Measurements from ENCODE around the gene SIT1.

The SIT1 gene

DNA sequence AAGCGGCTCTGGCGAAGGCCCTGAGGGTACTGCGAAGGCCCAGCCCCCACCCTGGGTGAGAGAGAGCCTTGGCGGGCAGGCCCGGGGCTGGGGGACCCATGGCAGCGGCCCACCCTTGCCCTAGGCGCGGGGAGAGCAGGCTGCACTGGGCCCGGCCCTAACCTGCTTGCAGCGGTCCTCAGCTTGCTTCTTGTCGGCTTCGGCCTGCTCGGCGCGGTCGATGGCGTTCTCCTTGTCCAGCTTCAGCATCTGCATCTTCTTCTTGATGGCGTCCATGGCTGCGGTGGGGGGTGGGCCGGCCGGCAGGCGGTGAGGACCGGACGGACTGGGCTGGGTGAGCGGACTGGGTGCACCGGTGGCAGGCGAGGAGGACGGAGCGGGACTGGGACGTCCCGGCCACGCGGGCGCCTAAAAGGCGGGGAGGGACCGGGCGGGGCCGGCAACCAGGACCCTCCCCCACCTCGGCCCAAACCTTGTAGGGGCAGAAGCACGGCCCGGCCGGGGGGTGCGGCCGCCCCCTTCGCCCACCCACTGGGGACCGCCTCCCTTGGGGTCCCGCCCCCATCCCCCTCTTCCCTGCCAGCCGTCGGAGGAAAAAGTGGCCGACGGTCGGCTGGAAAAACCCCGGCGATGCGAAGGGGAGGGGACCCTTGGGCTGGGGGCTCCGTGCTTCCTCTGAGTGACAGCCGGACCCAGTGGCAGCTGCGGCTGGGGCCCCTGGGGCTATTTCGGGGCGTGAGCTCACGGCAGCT, 39.0 kb upstream of the SIT1 start, which contains the start of gene TPM2:
TSS of gene TPM2 (minus strand) at position 384 of the 752 bp plus-strand sequence. CDS start at position 276, 108 bp downstream.
- peak within 1 kb of the TSS; percentile 98 for H3K4me3 ChIP-seq (ENCODE audit: low read depth, low read length)
- H3K27ac ChIP-seq (ENCODE audit: low read depth, low read length) = peak within 1 kb of the TSS; percentile 91
- peaks cover 27% of the 10 kb centered on the region; the same call in 1 of the 2 replicates for H3K36me3 ChIP-seq (ENCODE audit: insufficient read depth, low read length)
- H3K4me1 ChIP-seq (ENCODE audit: control insufficient read depth, insufficient read depth, low read length, unreplicated experiment) = peaks cover 37% of the 10 kb centered on the region
- H3K79me2 ChIP-seq (ENCODE audit: control insufficient read depth, insufficient read depth, low read length, unreplicated experiment) = peaks cover 48% of the 10 kb centered on the region
- no peaks in the 10 kb centered on the region for H3K27me3 ChIP-seq (ENCODE audit: insufficient read depth, low read length)
- H2AFZ ChIP-seq (ENCODE audit: low read length, unreplicated experiment) = peak within 1 kb of the TSS; percentile 71

GRCh38 chr9:35688558-35689541, 38.1 kb upstream of the SIT1 start:
- Histone ChIP-seq H3K27ac (ENCODE audit: low read depth, low read length) (peak overlapping the region; percentile 91), H3K4me1 (ENCODE audit: control insufficient read depth, insufficient read depth, low read length, unreplicated experiment) (peaks cover 37% of the 10 kb centered on the region), H3K4me3 (ENCODE audit: low read depth, low read length) (peak overlapping the region; percentile 98), H3K36me3 (ENCODE audit: insufficient read depth, low read length) (peaks cover 36% of the 10 kb centered on the region; the same call in 1 of the 2 replicates), H3K79me2 (ENCODE audit: control insufficient read depth, insufficient read depth, low read length, unreplicated experiment) (peaks cover 51% of the 10 kb centered on the region), H2AFZ (ENCODE audit: low read length, unreplicated experiment) (no peak overlapping the region), H3K27me3 (ENCODE audit: insufficient read depth, low read length) (no peaks in the 10 kb centered on the region)

DNA sequence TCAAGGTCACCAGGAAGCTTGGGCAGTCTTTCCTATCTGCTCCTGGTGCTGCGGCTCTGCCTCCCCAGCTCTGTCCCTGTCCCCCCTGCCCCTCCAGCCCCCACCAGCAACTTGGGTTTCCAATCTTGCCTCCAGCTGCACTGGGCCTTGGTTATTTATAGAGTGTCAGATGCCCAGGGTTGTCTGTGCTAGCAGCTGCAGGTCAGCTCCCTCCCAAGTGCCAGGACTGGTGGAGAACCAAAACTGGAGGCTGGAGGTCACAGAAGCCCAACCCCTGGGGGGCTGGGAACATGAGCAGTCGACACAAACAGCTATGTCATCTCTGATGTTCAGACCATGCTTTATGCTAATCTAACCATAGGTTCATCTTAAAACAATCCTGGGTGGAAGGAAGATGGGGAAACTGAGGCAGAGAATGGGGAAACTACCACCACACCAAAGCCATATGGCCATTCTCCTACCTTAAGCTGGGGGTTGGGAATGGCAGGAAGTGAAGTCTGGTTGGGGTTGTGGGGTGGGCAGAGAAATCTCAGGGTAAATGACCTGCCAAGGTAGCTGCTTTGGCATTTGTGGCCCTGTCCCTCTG, 37.3 kb upstream of the SIT1 start:
- H3K27ac ChIP-seq (ENCODE audit: low read depth, low read length) = peak overlapping the region; percentile 91; the same call in 1 of the 2 replicates
- H3K36me3 ChIP-seq (ENCODE audit: insufficient read depth, low read length) = peaks cover 36% of the 10 kb centered on the region; the same call in 1 of the 2 replicates
- peaks cover 41% of the 10 kb centered on the region for H3K4me1 ChIP-seq (ENCODE audit: control insufficient read depth, insufficient read depth, low read length, unreplicated experiment)
- no peak overlapping the region for H2AFZ ChIP-seq (ENCODE audit: low read length, unreplicated experiment)
- H3K27me3 ChIP-seq (ENCODE audit: insufficient read depth, low read length) = no peaks in the 10 kb centered on the region
- peaks cover 51% of the 10 kb centered on the region for H3K79me2 ChIP-seq (ENCODE audit: control insufficient read depth, insufficient read depth, low read length, unreplicated experiment)
- peak overlapping the region; percentile 98 for H3K4me3 ChIP-seq (ENCODE audit: low read depth, low read length)

GRCh38 chr9:35687306-35687705, 36.6 kb upstream of the SIT1 start:
- peaks cover 48% of the 10 kb centered on the region for H3K4me1 ChIP-seq (ENCODE audit: control insufficient read depth, insufficient read depth, low read length, unreplicated experiment)
- no peak overlapping the region for H2AFZ ChIP-seq (ENCODE audit: low read length, unreplicated experiment)
- peak overlapping the region; percentile 98 for H3K4me3 ChIP-seq (ENCODE audit: low read depth, low read length)

DNA sequence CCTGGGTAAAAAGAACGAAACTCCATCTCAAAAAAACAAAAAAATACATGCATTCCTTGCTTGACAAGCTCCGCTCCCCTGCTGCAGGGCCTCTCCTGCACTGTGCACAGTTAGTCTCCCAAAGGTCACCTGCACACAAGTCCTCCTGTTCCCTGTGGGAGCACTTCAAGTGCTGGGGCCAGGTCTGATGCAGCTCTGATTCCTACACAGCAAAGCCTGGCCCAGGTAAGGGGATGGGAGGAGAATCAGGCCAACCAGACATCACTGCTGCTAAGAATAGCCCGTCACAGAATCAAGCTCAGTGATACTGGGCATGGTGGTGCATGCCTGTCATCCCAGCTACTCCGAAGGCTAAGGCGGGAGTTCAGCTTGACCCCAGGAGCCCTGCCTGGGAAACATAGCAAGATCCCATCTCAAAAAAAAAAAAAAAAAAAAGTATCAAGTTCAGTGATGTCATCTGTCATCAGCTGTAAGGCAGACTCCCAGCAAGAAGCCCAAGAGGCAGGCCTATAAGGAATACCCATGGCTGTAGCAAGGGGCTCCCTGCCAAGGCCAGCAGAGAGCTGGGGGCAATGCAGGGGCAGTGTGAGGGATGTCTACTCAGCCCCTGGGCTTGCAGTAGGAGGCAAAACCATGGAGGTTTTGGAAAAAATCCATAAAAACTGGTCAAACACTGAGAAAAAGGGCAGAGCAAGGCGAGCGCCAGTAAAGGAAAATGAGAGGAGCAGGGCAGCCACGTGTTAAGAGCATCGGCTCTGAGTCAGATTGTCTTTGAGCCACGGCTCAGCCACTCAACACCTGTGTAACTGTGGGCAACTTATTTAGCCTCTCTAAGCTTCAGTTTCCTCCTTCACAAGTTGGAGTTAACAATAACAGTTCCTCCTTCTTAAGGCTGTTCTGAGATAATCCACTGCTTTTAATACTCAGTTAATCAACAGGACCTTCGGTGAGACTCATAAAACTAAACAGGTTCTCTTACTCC, 35.8 kb upstream of the SIT1 start:
- Histone ChIP-seq H3K36me3 (ENCODE audit: insufficient read depth, low read length) (peaks cover 40% of the 10 kb centered on the region; the same call in 1 of the 2 replicates), H3K27me3 (ENCODE audit: insufficient read depth, low read length) (no peaks in the 10 kb centered on the region), H3K4me3 (ENCODE audit: low read depth, low read length) (peak overlapping the region; percentile 98), H3K4me1 (ENCODE audit: control insufficient read depth, insufficient read depth, low read length, unreplicated experiment) (peaks cover 54% of the 10 kb centered on the region), H2AFZ (ENCODE audit: low read length, unreplicated experiment) (no peak overlapping the region), H3K79me2 (ENCODE audit: control insufficient read depth, insufficient read depth, low read length, unreplicated experiment) (peaks cover 51% of the 10 kb centered on the region), H3K27ac (ENCODE audit: low read depth, low read length) (0 out of 2 replicates have a peak overlapping the region, but pooled peaks have one; percentile 14)

More at GRCh38 chr9:35687306-35687705, 36.6 kb upstream of the SIT1 start:
- Histone ChIP-seq H3K27ac (ENCODE audit: low read depth, low read length) (0 out of 2 replicates have a peak overlapping the region, but pooled peaks have one; percentile 91), H3K79me2 (ENCODE audit: control insufficient read depth, insufficient read depth, low read length, unreplicated experiment) (peaks cover 51% of the 10 kb centered on the region), H3K27me3 (ENCODE audit: insufficient read depth, low read length) (no peaks in the 10 kb centered on the region), H3K36me3 (ENCODE audit: insufficient read depth, low read length) (peaks cover 40% of the 10 kb centered on the region; the same call in 1 of the 2 replicates)

DNA sequence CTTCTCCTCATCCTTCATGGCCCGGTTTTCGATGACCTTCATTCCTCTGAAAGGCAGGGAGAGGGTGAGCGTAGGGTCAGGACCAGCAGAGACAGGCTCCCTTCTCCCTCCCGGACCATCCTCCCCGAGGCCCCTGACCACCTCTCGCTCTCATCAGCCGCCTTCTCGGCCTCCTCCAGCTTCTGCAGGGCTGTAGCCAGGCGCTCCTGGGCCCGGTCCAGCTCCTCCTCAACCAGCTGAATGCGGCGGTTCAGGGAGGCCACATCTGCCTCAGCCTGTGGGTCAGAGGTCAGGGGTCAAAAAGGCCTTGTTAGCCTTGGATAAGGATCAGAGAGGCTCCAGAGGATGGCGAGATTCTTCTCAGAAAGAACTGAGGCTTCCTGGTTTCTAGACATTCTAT, 34.8 kb upstream of the SIT1 start:
- Histone ChIP-seq H3K4me3 (ENCODE audit: low read depth, low read length) (no peak overlapping the region; the same call in 1 of the 2 replicates), H3K79me2 (ENCODE audit: control insufficient read depth, insufficient read depth, low read length, unreplicated experiment) (peaks cover 51% of the 10 kb centered on the region), H3K27me3 (ENCODE audit: insufficient read depth, low read length) (no peaks in the 10 kb centered on the region), H2AFZ (ENCODE audit: low read length, unreplicated experiment) (no peak overlapping the region), H3K36me3 (ENCODE audit: insufficient read depth, low read length) (peaks cover 40% of the 10 kb centered on the region; the same call in 1 of the 2 replicates), H3K4me1 (ENCODE audit: control insufficient read depth, insufficient read depth, low read length, unreplicated experiment) (peaks cover 57% of the 10 kb centered on the region), H3K27ac (ENCODE audit: low read depth, low read length) (no peak overlapping the region)

DNA sequence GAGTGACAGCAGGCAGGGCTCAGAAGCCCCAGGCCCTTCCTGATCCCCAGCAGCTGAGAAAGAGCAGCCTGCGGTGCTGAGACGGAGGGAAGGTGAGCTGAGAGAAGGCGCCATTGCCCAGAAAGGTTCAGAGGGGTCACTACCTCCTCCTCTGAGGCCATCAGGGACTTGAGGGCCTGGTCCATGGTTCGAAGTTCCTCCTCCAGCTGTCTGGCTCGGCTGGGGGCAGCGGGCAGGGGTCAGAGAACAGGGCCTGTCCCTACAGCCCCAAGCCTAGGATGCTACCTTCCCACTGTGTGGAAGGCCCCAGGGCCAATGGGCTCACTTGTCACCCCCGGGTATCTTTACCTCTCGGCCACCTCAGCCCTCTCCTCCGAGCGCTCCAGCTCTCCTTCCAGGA, 34.2 kb upstream of the SIT1 start:
- peaks cover 51% of the 10 kb centered on the region for H3K79me2 ChIP-seq (ENCODE audit: control insufficient read depth, insufficient read depth, low read length, unreplicated experiment)
- H3K27ac ChIP-seq (ENCODE audit: low read depth, low read length) = no peak overlapping the region
- H3K4me3 ChIP-seq (ENCODE audit: low read depth, low read length) = no peak overlapping the region
- peaks cover 40% of the 10 kb centered on the region; the same call in 1 of the 2 replicates for H3K36me3 ChIP-seq (ENCODE audit: insufficient read depth, low read length)
- H2AFZ ChIP-seq (ENCODE audit: low read length, unreplicated experiment) = no peak overlapping the region
- H3K4me1 ChIP-seq (ENCODE audit: control insufficient read depth, insufficient read depth, low read length, unreplicated experiment) = peaks cover 57% of the 10 kb centered on the region
- H3K27me3 ChIP-seq (ENCODE audit: insufficient read depth, low read length) = no peaks in the 10 kb centered on the region

DNA sequence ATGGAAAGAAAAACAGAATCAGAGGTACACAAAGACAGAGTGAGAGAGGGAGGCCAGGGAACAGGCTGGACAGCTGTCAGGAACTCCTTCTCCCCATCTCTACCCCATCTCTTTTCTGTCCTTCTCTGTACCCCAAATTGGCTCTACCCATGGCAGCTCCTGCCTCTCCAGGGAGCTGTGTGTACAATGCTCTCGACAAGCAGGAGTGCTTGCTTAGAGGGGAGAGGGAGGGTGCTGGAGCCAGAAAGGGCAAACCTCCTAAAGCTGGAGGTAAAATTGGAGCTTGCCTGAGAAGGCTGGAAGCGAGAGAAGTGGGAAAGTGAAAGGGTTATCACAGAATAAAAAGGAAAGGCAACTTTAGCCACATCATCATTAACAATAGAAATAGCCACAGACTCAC, 32.6 kb upstream of the SIT1 start:
- Histone ChIP-seq H3K79me2 (ENCODE audit: control insufficient read depth, insufficient read depth, low read length, unreplicated experiment) (peaks cover 35% of the 10 kb centered on the region), H3K27ac (ENCODE audit: low read depth, low read length) (peak overlapping the region; percentile 21; the same call in 1 of the 2 replicates), H3K4me1 (ENCODE audit: control insufficient read depth, insufficient read depth, low read length, unreplicated experiment) (peaks cover 57% of the 10 kb centered on the region), H3K4me3 (ENCODE audit: low read depth, low read length) (no peak overlapping the region), H2AFZ (ENCODE audit: low read length, unreplicated experiment) (no peak overlapping the region), H3K27me3 (ENCODE audit: insufficient read depth, low read length) (no peaks in the 10 kb centered on the region), H3K36me3 (ENCODE audit: insufficient read depth, low read length) (peaks cover 39% of the 10 kb centered on the region; the same call in 1 of the 2 replicates)

DNA sequence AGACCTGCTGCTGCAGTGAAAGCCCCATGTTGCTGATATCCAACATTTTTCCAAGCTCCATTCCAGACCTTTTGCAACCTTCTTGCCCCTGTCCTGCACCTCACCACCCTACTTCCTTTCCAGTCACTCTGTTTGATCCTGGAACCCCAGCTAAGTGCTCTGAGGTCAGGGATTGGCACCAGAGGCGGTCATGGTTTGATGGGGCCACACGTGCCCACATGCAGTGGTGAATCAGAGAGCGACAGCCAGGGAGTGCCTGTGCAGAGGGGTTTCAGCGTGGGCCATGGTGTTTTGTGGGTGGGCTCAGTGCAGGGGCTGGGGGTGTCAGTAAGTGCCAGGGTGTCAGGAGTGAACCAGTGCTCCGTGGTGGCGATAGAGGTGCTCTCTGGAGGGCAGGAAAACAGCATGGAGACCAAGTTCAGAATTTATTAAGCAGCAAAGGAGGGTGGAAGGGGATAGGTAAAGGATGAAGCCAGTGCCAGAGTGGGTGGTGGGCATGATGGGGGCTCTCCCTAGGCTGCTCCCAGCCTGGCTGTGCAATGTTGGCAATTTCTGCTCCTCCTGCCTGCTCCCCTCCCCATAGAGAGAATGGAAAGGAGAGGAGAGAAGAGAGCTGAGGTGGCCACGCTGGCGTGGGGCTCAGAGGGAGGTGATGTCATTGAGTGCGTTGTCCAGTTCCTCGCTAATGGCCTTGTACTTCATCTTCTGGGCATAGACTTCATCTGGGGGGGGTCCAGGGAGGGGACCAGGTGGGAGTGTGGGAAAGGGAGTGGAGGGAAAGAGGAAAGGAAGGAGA, 32.0 kb upstream of the SIT1 start:
- no peak overlapping the region for H2AFZ ChIP-seq (ENCODE audit: low read length, unreplicated experiment)
- H3K27ac ChIP-seq (ENCODE audit: low read depth, low read length) = no peak overlapping the region
- peaks cover 50% of the 10 kb centered on the region for H3K4me1 ChIP-seq (ENCODE audit: control insufficient read depth, insufficient read depth, low read length, unreplicated experiment)
- H3K79me2 ChIP-seq (ENCODE audit: control insufficient read depth, insufficient read depth, low read length, unreplicated experiment) = peaks cover 29% of the 10 kb centered on the region
- H3K27me3 ChIP-seq (ENCODE audit: insufficient read depth, low read length) = no peaks in the 10 kb centered on the region
- no peak overlapping the region for H3K4me3 ChIP-seq (ENCODE audit: low read depth, low read length)
- peaks cover 33% of the 10 kb centered on the region; the same call in 1 of the 2 replicates for H3K36me3 ChIP-seq (ENCODE audit: insufficient read depth, low read length)
